AG09319 (cell line): ENCODE results near the gene CERS6.

Experiments
- DNase-seq: peaks from one replicate; pipeline ENCODE4 v3.0.0-alpha.2; 2010; ENCODE audit warnings: low read depth; ENCODE audit errors: extremely low read depth
- CTCF ChIP-seq: IDR thresholded peaks from 2 replicates; pipeline ENCODE4 v1.5.1; 2011; ENCODE audit warnings: low read depth, mild to moderate bottlenecking, inconsistent platforms, low read length, moderate library complexity

Gene CERS6

DNA sequence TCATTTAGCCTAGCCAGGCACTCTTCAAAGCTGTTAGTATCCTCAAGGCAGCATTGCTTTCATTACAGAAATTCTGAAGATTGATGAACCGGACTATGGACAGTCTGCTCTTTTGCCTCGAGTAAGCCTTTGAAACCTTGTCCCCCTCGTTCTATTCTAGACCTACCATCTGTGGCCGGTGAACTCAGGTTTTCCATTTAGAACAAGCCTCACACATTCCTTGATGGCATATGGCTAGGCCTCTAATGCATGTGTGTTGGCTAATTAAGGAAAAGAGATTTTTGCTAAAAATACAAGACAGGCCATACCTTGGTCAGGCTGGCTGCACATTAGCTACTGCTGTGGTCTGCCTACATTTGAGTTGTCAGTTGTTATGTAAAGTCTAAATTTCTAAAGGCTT, 111.8 kb downstream of the CERS6 start:
- no peak for TF ChIP-seq CTCF
- DNase-seq: no peak

GRCh38 chr2:168568476-168569267, 112.6 kb downstream of the CERS6 start:
- no peak for TF ChIP-seq CTCF

GRCh38 chr2:168571061-168571460, 115.0 kb downstream of the CERS6 start:
- no peak for TF ChIP-seq CTCF
- no peak for DNase-seq

More at GRCh38 chr2:168568476-168569267, 112.6 kb downstream of the CERS6 start:
- no peak for DNase-seq

DNA sequence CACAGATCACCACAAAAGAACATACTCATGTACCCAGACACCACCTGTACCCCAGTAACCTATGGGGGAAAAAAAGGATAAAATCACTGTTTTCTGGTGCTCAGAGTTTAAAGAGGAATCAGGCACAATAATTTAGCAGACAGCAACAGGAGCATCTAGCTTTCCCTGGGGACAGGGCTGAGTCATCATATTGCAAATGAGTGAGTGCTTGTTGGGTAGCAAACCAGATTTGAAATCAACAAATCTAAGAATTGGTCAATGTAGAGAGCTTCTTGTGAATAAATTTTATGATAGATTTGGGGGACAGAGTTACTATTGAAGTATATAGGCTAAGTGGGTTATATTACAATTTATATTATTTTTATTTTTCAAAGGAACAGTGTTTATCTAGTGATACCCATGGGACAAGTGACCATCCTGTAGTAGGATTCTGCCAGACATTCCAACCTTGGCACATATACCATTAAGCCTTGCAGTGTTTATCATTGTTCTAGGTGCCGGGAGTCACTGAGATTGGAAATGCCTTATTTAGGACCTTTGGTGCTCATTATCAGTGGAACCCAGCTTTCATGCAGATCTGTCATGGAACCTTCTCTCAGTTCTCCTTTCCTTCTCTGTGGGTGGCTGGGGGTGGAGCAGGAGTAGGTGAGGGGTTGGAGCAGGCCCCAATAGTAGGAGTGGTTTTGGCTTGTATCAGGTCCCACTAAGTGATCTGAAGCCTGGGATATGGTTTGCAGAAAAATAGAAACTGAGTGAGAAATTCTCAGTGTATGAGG, 117.2 kb downstream of the CERS6 start:
- DNase-seq: no peak
- no peak for TF ChIP-seq CTCF

DNA sequence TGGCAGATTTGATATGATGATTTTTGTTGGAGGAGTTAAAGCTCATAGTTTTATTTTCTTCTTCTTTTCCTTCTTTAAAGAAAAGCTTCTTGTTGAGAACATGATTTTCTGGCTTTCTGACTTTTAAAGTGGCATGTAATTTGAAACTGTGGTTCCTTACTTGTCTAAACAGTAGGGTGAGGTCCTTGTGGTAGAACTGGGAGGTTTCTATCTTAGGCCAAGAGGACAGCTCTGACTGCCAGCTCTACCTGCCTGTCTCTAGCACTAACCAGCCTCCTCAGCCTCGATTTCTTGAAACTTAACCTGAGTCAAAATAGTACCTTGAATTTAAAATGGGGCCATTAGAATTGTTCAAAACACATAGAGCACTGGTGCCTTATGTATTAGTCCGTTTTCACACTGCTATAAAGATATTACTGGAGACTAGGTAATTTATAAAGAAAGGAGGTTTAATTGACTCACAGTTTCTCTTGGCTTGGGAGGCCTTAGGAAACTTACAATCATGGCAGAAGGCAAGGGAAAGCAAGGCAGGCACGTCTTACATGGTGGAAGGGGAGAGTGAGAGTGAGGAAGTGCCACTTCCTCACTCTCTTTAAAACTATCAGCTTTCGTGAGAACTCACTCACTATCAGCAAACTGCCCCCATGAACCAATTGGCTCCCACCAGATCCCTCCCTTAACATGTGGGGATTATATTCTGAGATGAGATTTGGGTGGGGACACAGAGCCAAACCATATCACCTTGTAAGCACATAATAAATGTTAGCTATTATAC, 119.0 kb downstream of the CERS6 start:
- no peak for TF ChIP-seq CTCF
- DNase-seq: no peak

- TF ChIP-seq CTCF: no peak
- no peak for DNase-seq
Measured at GRCh38 chr2:168577885-168578284, 121.8 kb downstream of the CERS6 start.
